ENCODE data around the gene ARHGAP24. TPM values are rescaled to one million over a fixed set of nuclear protein-coding genes. Genes with fewer than 3 reads are reported as not detected.

ARHGAP24 gene
- total and polyA plus RNA-seq, 2 donors (not counting 1 experiment from before 2014, with no cell fraction given): 15.9 to 40.5 TPM

DNA sequence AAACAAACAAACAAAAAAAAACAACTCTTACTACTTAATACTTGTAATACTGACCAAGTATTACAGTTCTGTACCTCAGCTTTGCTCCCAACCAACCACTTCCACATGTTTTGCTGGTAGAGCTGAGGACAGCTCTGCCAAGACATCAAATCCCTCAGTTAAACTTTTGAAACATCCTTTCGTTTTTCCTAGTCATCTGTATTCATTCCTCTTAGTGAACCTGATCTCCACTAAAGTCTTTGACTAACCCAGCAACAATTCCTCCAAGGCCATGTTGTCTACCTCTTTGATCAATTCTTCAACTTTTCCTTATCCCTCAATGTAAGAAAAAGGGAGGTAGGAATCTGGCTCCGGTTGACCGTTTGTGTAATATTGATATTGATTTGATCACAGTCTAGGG lies 247.5 kb downstream of the ARHGAP24 start:
- no peak for TF ChIP-seq EZH2 (IDR thresholded peaks at IDR 0.05; ENCODE audit: low read length, missing control alignments)
- TF ChIP-seq, protein P1, sequence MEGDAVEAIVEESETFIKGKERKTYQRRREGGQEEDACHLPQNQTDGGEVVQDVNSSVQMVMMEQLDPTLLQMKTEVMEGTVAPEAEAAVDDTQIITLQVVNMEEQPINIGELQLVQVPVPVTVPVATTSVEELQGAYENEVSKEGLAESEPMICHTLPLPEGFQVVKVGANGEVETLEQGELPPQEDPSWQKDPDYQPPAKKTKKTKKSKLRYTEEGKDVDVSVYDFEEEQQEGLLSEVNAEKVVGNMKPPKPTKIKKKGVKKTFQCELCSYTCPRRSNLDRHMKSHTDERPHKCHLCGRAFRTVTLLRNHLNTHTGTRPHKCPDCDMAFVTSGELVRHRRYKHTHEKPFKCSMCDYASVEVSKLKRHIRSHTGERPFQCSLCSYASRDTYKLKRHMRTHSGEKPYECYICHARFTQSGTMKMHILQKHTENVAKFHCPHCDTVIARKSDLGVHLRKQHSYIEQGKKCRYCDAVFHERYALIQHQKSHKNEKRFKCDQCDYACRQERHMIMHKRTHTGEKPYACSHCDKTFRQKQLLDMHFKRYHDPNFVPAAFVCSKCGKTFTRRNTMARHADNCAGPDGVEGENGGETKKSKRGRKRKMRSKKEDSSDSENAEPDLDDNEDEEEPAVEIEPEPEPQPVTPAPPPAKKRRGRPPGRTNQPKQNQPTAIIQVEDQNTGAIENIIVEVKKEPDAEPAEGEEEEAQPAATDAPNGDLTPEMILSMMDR (conservative IDR thresholded peaks at IDR 0.05 in 1 of 2, IDR thresholded peaks at IDR 0.05 in 1 of 2; ENCODE audit: low read depth in 1 of 2, low read length in 2 of 2): no peak
- Histone ChIP-seq H3K27ac (ENCODE audit: insufficient read depth, low read length) (no peak overlapping the region), H3K36me3 (ENCODE audit: control insufficient read depth, insufficient read depth, low read length) (no peaks in the 10 kb centered on the region)

DNA sequence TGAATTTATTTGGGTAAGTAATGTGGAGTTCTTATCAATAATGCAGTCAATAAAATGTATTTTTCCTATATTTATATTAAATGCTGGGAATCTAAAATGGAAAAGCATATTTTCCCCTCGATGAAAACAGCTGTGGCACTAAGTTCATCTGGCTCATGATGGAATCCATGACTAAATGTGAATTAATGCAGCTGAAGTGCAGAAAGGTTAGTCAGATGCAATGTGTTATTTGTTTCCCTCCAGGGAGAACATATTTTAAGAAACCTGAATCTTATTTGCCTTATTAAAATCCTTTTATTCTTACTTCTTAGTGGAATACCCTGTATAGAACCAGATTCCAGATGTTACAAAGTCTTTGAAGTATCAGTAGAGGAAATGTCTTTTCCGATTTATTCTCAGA lies 247.9 kb downstream of the ARHGAP24 start:
- Histone ChIP-seq H3K4me1 (ENCODE audit: control insufficient read depth, extremely low read depth, insufficient read depth, low read length) (no peaks in the 10 kb centered on the region), H3K79me2 (ENCODE audit: control insufficient read depth, insufficient read depth, low read length) (no peaks in the 10 kb centered on the region), H3K27ac (ENCODE audit: insufficient read depth, low read length) (no peak overlapping the region), H4K20me1 (ENCODE audit: control insufficient read depth, extremely low read depth, insufficient read depth, low read length) (no peaks in the 10 kb centered on the region), H3K4me2 (ENCODE audit: extremely low read depth, insufficient read depth, low read length) (no peak overlapping the region), H3K4me3 (replicated peaks in 1 of 4; ENCODE audit: control extremely low read depth in 1 of 4, insufficient read depth in 1 of 4, low read depth in 3 of 4, low read length in 4 of 4) (no peak overlapping the region), H3K9me3 (ENCODE audit: control insufficient read depth, insufficient read depth, low read depth, low read length) (no peaks in the 10 kb centered on the region), H3K27me3 (ENCODE audit: control insufficient read depth, insufficient read depth, low read length) (no peaks in the 10 kb centered on the region), H2AFZ (ENCODE audit: low read length) (no peak overlapping the region), H3K36me3 (ENCODE audit: control insufficient read depth, insufficient read depth, low read length) (no peaks in the 10 kb centered on the region), H3K9ac (ENCODE audit: insufficient read depth, low read length) (no peak overlapping the region)
- DNase-seq (ENCODE audit: low read depth in 2 of 2): no peak
- TF ChIP-seq, protein P1 (conservative IDR thresholded peaks at IDR 0.05 in 1 of 2, IDR thresholded peaks at IDR 0.05 in 1 of 2; ENCODE audit: low read depth in 1 of 2, low read length in 2 of 2): no peak
- no peak for TF ChIP-seq EZH2 (IDR thresholded peaks at IDR 0.05; ENCODE audit: low read length, missing control alignments)

More for the DNA sequence above, 247.5 kb downstream of the ARHGAP24 start:
- no peak overlapping the region for H3K9ac ChIP-seq (ENCODE audit: insufficient read depth, low read length)
- no peaks in the 10 kb centered on the region for H3K27me3 ChIP-seq (ENCODE audit: control insufficient read depth, insufficient read depth, low read length)
- H4K20me1 ChIP-seq (ENCODE audit: control insufficient read depth, extremely low read depth, insufficient read depth, low read length): no peaks in the 10 kb centered on the region
- H3K4me2 ChIP-seq (ENCODE audit: extremely low read depth, insufficient read depth, low read length): no peak overlapping the region
- H3K4me3 ChIP-seq (replicated peaks in 1 of 4; ENCODE audit: control extremely low read depth in 1 of 4, insufficient read depth in 1 of 4, low read depth in 3 of 4, low read length in 4 of 4): no peak overlapping the region
- H3K4me1 ChIP-seq (ENCODE audit: control insufficient read depth, extremely low read depth, insufficient read depth, low read length): no peaks in the 10 kb centered on the region
- H2AFZ ChIP-seq (ENCODE audit: low read length): no peak overlapping the region
- no peak for DNase-seq (ENCODE audit: low read depth in 2 of 2)
- no peaks in the 10 kb centered on the region for H3K79me2 ChIP-seq (ENCODE audit: control insufficient read depth, insufficient read depth, low read length)
- no peaks in the 10 kb centered on the region for H3K9me3 ChIP-seq (ENCODE audit: control insufficient read depth, insufficient read depth, low read depth, low read length)

DNA sequence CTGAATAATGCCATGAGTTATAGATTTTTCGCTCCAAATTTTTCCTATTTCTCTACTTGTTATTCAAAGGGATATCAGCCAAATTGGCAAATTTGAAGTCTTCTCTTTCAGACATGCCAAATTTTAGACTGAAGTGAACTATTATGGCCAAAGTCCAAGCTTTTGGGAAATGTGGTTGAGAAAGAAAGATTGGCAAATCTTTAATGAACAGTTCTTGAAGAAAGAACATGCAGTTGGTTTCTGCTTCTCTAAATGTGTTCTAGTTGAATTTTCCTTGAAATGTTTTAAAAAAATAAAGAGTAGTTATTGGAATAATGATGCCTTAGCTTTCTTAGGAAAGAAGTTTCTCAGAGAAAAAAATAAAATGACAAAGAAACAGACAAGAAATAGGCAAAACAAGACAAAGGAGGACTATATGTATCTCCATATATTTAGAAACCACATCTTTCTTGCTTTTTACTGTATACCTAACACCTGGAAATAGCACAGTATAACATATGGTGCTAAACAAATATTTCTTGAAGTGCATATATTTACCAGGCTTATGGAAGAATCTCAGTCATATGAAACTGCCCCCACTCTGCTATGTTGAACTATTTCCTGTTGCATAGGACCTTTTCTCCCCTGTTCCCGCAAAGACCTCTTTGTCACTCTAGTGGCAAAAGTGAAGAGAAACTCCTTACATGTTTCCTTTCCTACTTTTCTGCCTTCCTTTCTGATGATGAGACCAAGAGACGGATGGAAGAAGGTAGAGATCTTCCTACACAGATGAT lies 250.0 kb downstream of the ARHGAP24 start:
- Histone ChIP-seq H4K20me1 (ENCODE audit: control insufficient read depth, extremely low read depth, insufficient read depth, low read length) (no peaks in the 10 kb centered on the region), H3K79me2 (ENCODE audit: control insufficient read depth, insufficient read depth, low read length) (no peaks in the 10 kb centered on the region), H3K4me2 (ENCODE audit: extremely low read depth, insufficient read depth, low read length) (no peak overlapping the region), H2AFZ (ENCODE audit: low read length) (no peak overlapping the region), H3K27ac (ENCODE audit: insufficient read depth, low read length) (no peak overlapping the region), H3K9ac (ENCODE audit: insufficient read depth, low read length) (no peak overlapping the region), H3K4me1 (ENCODE audit: control insufficient read depth, extremely low read depth, insufficient read depth, low read length) (no peaks in the 10 kb centered on the region), H3K36me3 (ENCODE audit: control insufficient read depth, insufficient read depth, low read length) (no peaks in the 10 kb centered on the region), H3K27me3 (ENCODE audit: control insufficient read depth, insufficient read depth, low read length) (no peaks in the 10 kb centered on the region), H3K4me3 (replicated peaks in 1 of 4; ENCODE audit: control extremely low read depth in 1 of 4, insufficient read depth in 1 of 4, low read depth in 3 of 4, low read length in 4 of 4) (no peak overlapping the region), H3K9me3 (ENCODE audit: control insufficient read depth, insufficient read depth, low read depth, low read length) (no peaks in the 10 kb centered on the region)
- no peak for TF ChIP-seq EZH2 (IDR thresholded peaks at IDR 0.05; ENCODE audit: low read length, missing control alignments)
- TF ChIP-seq, protein P1 (conservative IDR thresholded peaks at IDR 0.05 in 1 of 2, IDR thresholded peaks at IDR 0.05 in 1 of 2; ENCODE audit: low read depth in 1 of 2, low read length in 2 of 2): no peak
- DNase-seq (ENCODE audit: low read depth in 2 of 2): peak in 1 of 2 donors; percentile 64
